HAP-1 (cell line): ENCODE measurements around the gene TMPRSS4.

Experiments
- DNase-seq, 2 experiments: peaks; one replicate each; pipeline ENCODE4 v3.0.0-alpha.2; 2016 to 2020; ENCODE audit warnings: low spot score in 2 of 2
- H3K27me3 ChIP-seq: fragments of 250-450 bp; sonication (Bioruptor Pico); 2 replicates; pipeline ENCODE4 v1.5.1; 2020; ENCODE audit warnings: low read depth, mild to moderate bottlenecking, moderate library complexity
- H3K36me3 ChIP-seq: fragments of 250-450 bp; sonication (Bioruptor Pico); replicated peaks from 2 replicates; pipeline ENCODE4 v1.5.1; 2020; ENCODE audit warnings: mild to moderate bottlenecking
- H3K4me1 ChIP-seq: fragments of 250-450 bp; sonication (Bioruptor Pico); 2 replicates; pipeline ENCODE4 v1.5.1; 2020; ENCODE audit warnings: mild to moderate bottlenecking
- H3K4me3 ChIP-seq: fragments of 250-450 bp; sonication (Bioruptor Pico); 2 replicates; pipeline ENCODE4 v1.5.1; 2020; ENCODE audit warnings: mild to moderate bottlenecking, moderate library complexity
- H3K9me3 ChIP-seq: fragments of 250-450 bp; sonication (Bioruptor Pico); 2 replicates; pipeline ENCODE4 v1.5.1; 2020; ENCODE audit warnings: mild to moderate bottlenecking, moderate library complexity
- in situ Hi-C: fragments of 300-500 bp; cut with MboI; formaldehyde crosslinking; loops from 3 replicates; pipeline ENCODE4 v1.14.3; 2020; ENCODE audit warnings: low sequenced_read_pairs, inconsistent platforms, mixed read lengths

Gene TMPRSS4

GRCh38 chr11:118076754-118077281 is at the start of gene TMPRSS4:
TMPRSS4 (plus strand) TSS chr11:118077078; CDS start chr11:118077303, 225 bp downstream.
- no peak within 1 kb of the TSS for H3K4me3 ChIP-seq
- DNase-seq, result no peak
- H3K27me3 ChIP-seq, result peaks cover 11% of the 10 kb centered on the region
- in situ Hi-C loops, result no loop called here
- H3K36me3 ChIP-seq, result no peaks in the 10 kb centered on the region
- no peaks in the 10 kb centered on the region for H3K4me1 ChIP-seq
- H3K9me3 ChIP-seq, result no peaks in the 10 kb centered on the region

GRCh38 chr11:118027694-118028093 is 49.2 kb upstream of the TMPRSS4 start:
- no peak for DNase-seq
- Histone ChIP-seq H3K36me3 (no peaks in the 10 kb centered on the region), H3K27me3 (peaks cover 6% of the 10 kb centered on the region; the same call in 1 of the 2 replicates), H3K9me3 (no peaks in the 10 kb centered on the region), H3K4me1 (no peaks in the 10 kb centered on the region), H3K4me3 (no peak overlapping the region)
- in situ Hi-C loops, result no loop called here

GRCh38 chr11:118028626-118029025 is 48.3 kb upstream of the TMPRSS4 start:
- no peak for DNase-seq
- Histone ChIP-seq H3K27me3 (peaks cover 8% of the 10 kb centered on the region; the same call in 1 of the 2 replicates), H3K4me3 (no peak overlapping the region), H3K4me1 (no peaks in the 10 kb centered on the region), H3K36me3 (no peaks in the 10 kb centered on the region), H3K9me3 (no peaks in the 10 kb centered on the region)
- in situ Hi-C loops, result no loop called here

GRCh38 chr11:118033443-118033842 is 43.4 kb upstream of the TMPRSS4 start:
- Histone ChIP-seq H3K36me3 (no peaks in the 10 kb centered on the region), H3K4me3 (no peak overlapping the region), H3K9me3 (no peaks in the 10 kb centered on the region), H3K4me1 (no peaks in the 10 kb centered on the region), H3K27me3 (peaks cover 8% of the 10 kb centered on the region; the same call in 1 of the 2 replicates)
- in situ Hi-C loops, result no loop called here
- DNase-seq, result no peak

- Histone ChIP-seq H3K9me3 (no peaks in the 10 kb centered on the region), H3K36me3 (no peaks in the 10 kb centered on the region), H3K4me3 (no peak overlapping the region), H3K4me1 (no peaks in the 10 kb centered on the region), H3K27me3 (peaks cover 23% of the 10 kb centered on the region)
- in situ Hi-C loops, result no loop called here
- DNase-seq, result no peak
Measured at GRCh38 chr11:118042141-118042540, 34.7 kb upstream of the TMPRSS4 start.

- Histone ChIP-seq H3K4me3 (no peak overlapping the region), H3K36me3 (no peaks in the 10 kb centered on the region), H3K27me3 (peaks cover 29% of the 10 kb centered on the region), H3K9me3 (no peaks in the 10 kb centered on the region), H3K4me1 (no peaks in the 10 kb centered on the region)
- in situ Hi-C loops, result no loop called here
- no peak for DNase-seq
Measured at GRCh38 chr11:118042796-118043195, 34.1 kb upstream of the TMPRSS4 start.

GRCh38 chr11:118045191-118045590 is 31.7 kb upstream of the TMPRSS4 start:
- no peak for DNase-seq
- no peaks in the 10 kb centered on the region for H3K36me3 ChIP-seq
- peaks cover 29% of the 10 kb centered on the region for H3K27me3 ChIP-seq
- H3K9me3 ChIP-seq, result no peaks in the 10 kb centered on the region
- H3K4me3 ChIP-seq, result no peak overlapping the region
- in situ Hi-C loops, result no loop called here
- H3K4me1 ChIP-seq, result no peaks in the 10 kb centered on the region

- Histone ChIP-seq H3K9me3 (no peaks in the 10 kb centered on the region), H3K36me3 (no peaks in the 10 kb centered on the region), H3K27me3 (peaks cover 29% of the 10 kb centered on the region), H3K4me3 (no peak overlapping the region), H3K4me1 (no peaks in the 10 kb centered on the region)
- in situ Hi-C loops, result no loop called here
- no peak for DNase-seq
Measured at GRCh38 chr11:118046051-118046963, 30.6 kb upstream of the TMPRSS4 start.

- Histone ChIP-seq H3K4me1 (no peaks in the 10 kb centered on the region), H3K27me3 (peaks cover 29% of the 10 kb centered on the region), H3K36me3 (no peaks in the 10 kb centered on the region), H3K9me3 (no peaks in the 10 kb centered on the region), H3K4me3 (no peak overlapping the region)
- DNase-seq, result no peak
- in situ Hi-C loops, result no loop called here
Measured at GRCh38 chr11:118046964-118047700, 29.7 kb upstream of the TMPRSS4 start.

GRCh38 chr11:118047749-118048148 is 29.1 kb upstream of the TMPRSS4 start:
- DNase-seq, result no peak
- Histone ChIP-seq H3K36me3 (no peaks in the 10 kb centered on the region), H3K27me3 (peaks cover 29% of the 10 kb centered on the region), H3K4me1 (no peaks in the 10 kb centered on the region), H3K9me3 (no peaks in the 10 kb centered on the region), H3K4me3 (no peak overlapping the region)
- in situ Hi-C loops, result no loop called here

GRCh38 chr11:118048472-118049370 is 28.2 kb upstream of the TMPRSS4 start:
- H3K4me1 ChIP-seq, result no peaks in the 10 kb centered on the region
- H3K4me3 ChIP-seq, result no peak overlapping the region
- no peaks in the 10 kb centered on the region for H3K9me3 ChIP-seq
- H3K27me3 ChIP-seq, result peaks cover 24% of the 10 kb centered on the region
- DNase-seq, result no peak
- no peaks in the 10 kb centered on the region for H3K36me3 ChIP-seq
- in situ Hi-C loops, result no loop called here

GRCh38 chr11:118049771-118050170 is 27.1 kb upstream of the TMPRSS4 start:
- no peaks in the 10 kb centered on the region for H3K4me1 ChIP-seq
- in situ Hi-C loops, result loop anchor here (10.0 kb wide), 1 partner anchor 245 kb away; no protein-coding TSS in a partner anchor
- no peak for DNase-seq
- no peaks in the 10 kb centered on the region for H3K36me3 ChIP-seq
- peaks cover 18% of the 10 kb centered on the region for H3K27me3 ChIP-seq
- no peaks in the 10 kb centered on the region for H3K9me3 ChIP-seq
- H3K4me3 ChIP-seq, result no peak overlapping the region
